Measurements from ENCODE around the gene PRDM12.

DNA sequence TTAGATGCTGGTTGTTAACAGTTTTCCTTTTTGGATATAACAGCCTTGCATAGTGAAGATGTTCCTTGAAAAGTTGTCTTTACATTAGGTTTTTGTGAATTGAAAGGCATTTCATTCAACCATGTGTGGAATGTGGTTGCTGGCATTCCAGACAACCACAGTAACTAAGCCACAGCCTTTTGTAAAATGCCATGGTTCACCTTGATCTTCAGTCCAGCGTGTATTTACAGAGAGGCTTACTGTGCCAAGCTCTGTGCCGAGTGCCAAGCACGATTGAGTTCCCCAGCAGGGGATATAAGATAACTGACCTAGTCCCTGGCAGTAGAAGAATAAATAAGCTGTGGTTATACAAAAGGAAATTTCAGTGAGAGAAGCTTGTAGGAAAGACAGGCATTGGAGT is 34.1 kb downstream of the PRDM12 start:
- TF ChIP-seq, protein P1, sequence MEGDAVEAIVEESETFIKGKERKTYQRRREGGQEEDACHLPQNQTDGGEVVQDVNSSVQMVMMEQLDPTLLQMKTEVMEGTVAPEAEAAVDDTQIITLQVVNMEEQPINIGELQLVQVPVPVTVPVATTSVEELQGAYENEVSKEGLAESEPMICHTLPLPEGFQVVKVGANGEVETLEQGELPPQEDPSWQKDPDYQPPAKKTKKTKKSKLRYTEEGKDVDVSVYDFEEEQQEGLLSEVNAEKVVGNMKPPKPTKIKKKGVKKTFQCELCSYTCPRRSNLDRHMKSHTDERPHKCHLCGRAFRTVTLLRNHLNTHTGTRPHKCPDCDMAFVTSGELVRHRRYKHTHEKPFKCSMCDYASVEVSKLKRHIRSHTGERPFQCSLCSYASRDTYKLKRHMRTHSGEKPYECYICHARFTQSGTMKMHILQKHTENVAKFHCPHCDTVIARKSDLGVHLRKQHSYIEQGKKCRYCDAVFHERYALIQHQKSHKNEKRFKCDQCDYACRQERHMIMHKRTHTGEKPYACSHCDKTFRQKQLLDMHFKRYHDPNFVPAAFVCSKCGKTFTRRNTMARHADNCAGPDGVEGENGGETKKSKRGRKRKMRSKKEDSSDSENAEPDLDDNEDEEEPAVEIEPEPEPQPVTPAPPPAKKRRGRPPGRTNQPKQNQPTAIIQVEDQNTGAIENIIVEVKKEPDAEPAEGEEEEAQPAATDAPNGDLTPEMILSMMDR (conservative IDR thresholded peaks at IDR 0.05): no peak
- TF ChIP-seq ZFX (IDR thresholded peaks at IDR 0.05): no peak
